ENCODE data around the gene TRMT1. TPM values are rescaled to one million over a fixed set of nuclear protein-coding genes. Genes with fewer than 3 reads are reported as not detected.

Gene TRMT1
- total RNA-seq, 1 experiment from 2014 or later = 106 TPM

DNA sequence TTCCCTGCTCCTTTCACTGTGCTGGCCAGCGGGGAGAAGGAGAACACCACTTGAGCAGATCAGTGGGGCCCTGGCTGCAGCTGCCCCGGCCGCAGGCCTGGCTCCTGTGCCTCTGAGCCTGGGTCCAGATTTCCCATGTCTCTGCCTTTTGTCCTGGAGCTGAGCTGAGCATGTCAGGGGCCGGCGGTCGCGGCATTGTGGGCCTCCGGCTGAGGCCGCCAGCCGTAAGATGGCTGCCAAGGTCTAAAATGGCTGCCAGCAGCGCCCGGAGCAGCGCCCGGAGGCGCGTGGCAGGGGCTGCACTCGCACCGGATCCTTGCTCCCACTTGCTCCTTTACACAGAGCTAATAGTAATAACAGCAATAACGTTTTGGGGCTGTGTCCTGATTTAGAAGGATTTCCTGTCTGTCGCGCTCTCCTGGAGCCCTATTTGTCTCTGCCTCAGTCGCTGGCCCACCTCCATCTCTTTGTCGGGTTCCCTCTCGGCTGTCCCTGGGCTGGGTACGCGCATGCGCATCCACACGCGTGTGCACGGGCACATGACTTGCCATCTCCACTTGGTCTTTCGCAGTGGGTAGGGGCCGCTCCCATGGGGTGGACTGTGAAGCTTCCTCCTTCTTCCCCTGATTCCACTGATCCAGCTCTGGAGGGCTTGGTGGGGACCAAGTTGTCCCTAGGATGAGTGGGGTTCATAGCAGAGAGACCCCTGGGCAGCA is 46.0 kb downstream of the TRMT1 start:
- DNase-seq (ENCODE audit: low spot score) = no peak
- ATAC-seq = no peak
- ChIA-PET POLR2A (interaction anchor here (0.6 kb wide), 1 partner anchor 176 kb away, joined by 3 read pairs; no protein-coding TSS in a partner anchor), CTCF (interaction anchor here (0.7 to 20.5 kb wide), 11 partner anchors 8 to 105 kb away, joined by 3 to 294 read pairs (median 4); no protein-coding TSS in a partner anchor)
- H3K4me3 Mint-ChIP-seq = no peak overlapping the region
- H3K4me1 Mint-ChIP-seq = no peaks in the 10 kb centered on the region
- no peaks in the 10 kb centered on the region for H3K9me3 Mint-ChIP-seq
- H3K27ac Mint-ChIP-seq = no peak overlapping the region
- H3K27me3 Mint-ChIP-seq (ENCODE audit: low read depth) = peaks cover 13% of the 10 kb centered on the region
- TF ChIP-seq PRRX2 (CRISPR knock-in tag; IDR thresholded peaks at IDR 0.05) = no peak
- no peak for TF ChIP-seq ZNF232 (CRISPR knock-in tag; IDR thresholded peaks at IDR 0.05)
- no peak for TF ChIP-seq CREM (CRISPR knock-in tag; IDR thresholded peaks at IDR 0.05)
- TF ChIP-seq CBFB (CRISPR knock-in tag; IDR thresholded peaks at IDR 0.05; ENCODE audit: low read depth) = no peak
- no peak for TF ChIP-seq CDX4 (CRISPR knock-in tag; IDR thresholded peaks at IDR 0.05; ENCODE audit: borderline replicate concordance)
- TF ChIP-seq ZNF281 (CRISPR knock-in tag; IDR thresholded peaks at IDR 0.05) = no peak
- no peak for TF ChIP-seq MXD4 (CRISPR knock-in tag; IDR thresholded peaks at IDR 0.05; ENCODE audit: borderline replicate concordance)
- TF ChIP-seq, protein P1, sequence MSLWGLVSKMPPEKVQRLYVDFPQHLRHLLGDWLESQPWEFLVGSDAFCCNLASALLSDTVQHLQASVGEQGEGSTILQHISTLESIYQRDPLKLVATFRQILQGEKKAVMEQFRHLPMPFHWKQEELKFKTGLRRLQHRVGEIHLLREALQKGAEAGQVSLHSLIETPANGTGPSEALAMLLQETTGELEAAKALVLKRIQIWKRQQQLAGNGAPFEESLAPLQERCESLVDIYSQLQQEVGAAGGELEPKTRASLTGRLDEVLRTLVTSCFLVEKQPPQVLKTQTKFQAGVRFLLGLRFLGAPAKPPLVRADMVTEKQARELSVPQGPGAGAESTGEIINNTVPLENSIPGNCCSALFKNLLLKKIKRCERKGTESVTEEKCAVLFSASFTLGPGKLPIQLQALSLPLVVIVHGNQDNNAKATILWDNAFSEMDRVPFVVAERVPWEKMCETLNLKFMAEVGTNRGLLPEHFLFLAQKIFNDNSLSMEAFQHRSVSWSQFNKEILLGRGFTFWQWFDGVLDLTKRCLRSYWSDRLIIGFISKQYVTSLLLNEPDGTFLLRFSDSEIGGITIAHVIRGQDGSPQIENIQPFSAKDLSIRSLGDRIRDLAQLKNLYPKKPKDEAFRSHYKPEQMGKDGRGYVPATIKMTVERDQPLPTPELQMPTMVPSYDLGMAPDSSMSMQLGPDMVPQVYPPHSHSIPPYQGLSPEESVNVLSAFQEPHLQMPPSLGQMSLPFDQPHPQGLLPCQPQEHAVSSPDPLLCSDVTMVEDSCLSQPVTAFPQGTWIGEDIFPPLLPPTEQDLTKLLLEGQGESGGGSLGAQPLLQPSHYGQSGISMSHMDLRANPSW (CRISPR knock-in tag; conservative IDR thresholded peaks at IDR 0.05; ENCODE audit: low read depth) = no peak
- TF ChIP-seq ETV6 (CRISPR knock-in tag; IDR thresholded peaks at IDR 0.05) = no peak
- TF ChIP-seq ZNF416 (CRISPR knock-in tag; IDR thresholded peaks at IDR 0.05) = no peak
- TF ChIP-seq FOXP4 (CRISPR knock-in tag; IDR thresholded peaks at IDR 0.05) = no peak
- no peak for TF ChIP-seq SP1 (CRISPR knock-in tag; conservative IDR thresholded peaks at IDR 0.05)
- no peak for TF ChIP-seq TP53 (CRISPR knock-in tag; IDR thresholded peaks at IDR 0.05)
- TF ChIP-seq NFYB (CRISPR knock-in tag; conservative IDR thresholded peaks at IDR 0.05; ENCODE audit: low read depth) = no peak
- no peak for TF ChIP-seq ATF1 (CRISPR knock-in tag; IDR thresholded peaks at IDR 0.05)
- TF ChIP-seq, protein P2, sequence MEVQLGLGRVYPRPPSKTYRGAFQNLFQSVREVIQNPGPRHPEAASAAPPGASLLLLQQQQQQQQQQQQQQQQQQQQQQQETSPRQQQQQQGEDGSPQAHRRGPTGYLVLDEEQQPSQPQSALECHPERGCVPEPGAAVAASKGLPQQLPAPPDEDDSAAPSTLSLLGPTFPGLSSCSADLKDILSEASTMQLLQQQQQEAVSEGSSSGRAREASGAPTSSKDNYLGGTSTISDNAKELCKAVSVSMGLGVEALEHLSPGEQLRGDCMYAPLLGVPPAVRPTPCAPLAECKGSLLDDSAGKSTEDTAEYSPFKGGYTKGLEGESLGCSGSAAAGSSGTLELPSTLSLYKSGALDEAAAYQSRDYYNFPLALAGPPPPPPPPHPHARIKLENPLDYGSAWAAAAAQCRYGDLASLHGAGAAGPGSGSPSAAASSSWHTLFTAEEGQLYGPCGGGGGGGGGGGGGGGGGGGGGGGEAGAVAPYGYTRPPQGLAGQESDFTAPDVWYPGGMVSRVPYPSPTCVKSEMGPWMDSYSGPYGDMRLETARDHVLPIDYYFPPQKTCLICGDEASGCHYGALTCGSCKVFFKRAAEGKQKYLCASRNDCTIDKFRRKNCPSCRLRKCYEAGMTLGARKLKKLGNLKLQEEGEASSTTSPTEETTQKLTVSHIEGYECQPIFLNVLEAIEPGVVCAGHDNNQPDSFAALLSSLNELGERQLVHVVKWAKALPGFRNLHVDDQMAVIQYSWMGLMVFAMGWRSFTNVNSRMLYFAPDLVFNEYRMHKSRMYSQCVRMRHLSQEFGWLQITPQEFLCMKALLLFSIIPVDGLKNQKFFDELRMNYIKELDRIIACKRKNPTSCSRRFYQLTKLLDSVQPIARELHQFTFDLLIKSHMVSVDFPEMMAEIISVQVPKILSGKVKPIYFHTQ (CRISPR knock-in tag; IDR thresholded peaks at IDR 0.05) = no peak
- no peak for TF ChIP-seq IRF2 (CRISPR knock-in tag; IDR thresholded peaks at IDR 0.05; ENCODE audit: borderline replicate concordance, low read depth)
- TF ChIP-seq, protein P3, sequence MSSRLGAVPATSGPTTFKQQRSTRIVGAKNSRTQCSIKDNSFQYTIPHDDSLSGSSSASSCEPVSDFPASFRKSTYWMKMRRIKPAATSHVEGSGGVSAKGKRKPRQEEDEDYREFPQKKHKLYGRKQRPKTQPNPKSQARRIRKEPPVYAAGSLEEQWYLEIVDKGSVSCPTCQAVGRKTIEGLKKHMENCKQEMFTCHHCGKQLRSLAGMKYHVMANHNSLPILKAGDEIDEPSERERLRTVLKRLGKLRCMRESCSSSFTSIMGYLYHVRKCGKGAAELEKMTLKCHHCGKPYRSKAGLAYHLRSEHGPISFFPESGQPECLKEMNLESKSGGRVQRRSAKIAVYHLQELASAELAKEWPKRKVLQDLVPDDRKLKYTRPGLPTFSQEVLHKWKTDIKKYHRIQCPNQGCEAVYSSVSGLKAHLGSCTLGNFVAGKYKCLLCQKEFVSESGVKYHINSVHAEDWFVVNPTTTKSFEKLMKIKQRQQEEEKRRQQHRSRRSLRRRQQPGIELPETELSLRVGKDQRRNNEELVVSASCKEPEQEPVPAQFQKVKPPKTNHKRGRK (CRISPR knock-in tag; IDR thresholded peaks at IDR 0.05; ENCODE audit: borderline replicate concordance) = no peak
- TF ChIP-seq OVOL2 (CRISPR knock-in tag; IDR thresholded peaks at IDR 0.05; ENCODE audit: borderline replicate concordance) = no peak
- no peaks in the 10 kb centered on the region for H3K36me3 Mint-ChIP-seq

Data from WTC11 (cell line).